Measurements from ENCODE around the gene LHFPL3.

The LHFPL3 gene

GRCh38 chr7:104482362-104483037 lies 154.1 kb downstream of the LHFPL3 start:
- DNase-seq (ENCODE audit: low read depth) = no peak
- Histone ChIP-seq H3K27me3 (replicated peaks; ENCODE audit: control insufficient read depth, insufficient read depth, low read length) (peaks cover 5% of the 10 kb centered on the region), H3K9ac (ENCODE audit: low read length) (no peak overlapping the region), H3K4me3 (ENCODE audit: low read length) (no peak overlapping the region), H3K36me3 (ENCODE audit: control insufficient read depth, insufficient read depth, low read length, severe bottlenecking) (no peaks in the 10 kb centered on the region), H3K4me1 (ENCODE audit: control insufficient read depth, insufficient read depth, low read length) (no peaks in the 10 kb centered on the region), H3K9me3 (ENCODE audit: control insufficient read depth, low read length) (no peaks in the 10 kb centered on the region)

- H3K4me3 ChIP-seq (ENCODE audit: low read length) = no peak overlapping the region
- H3K9ac ChIP-seq (ENCODE audit: low read length) = no peak overlapping the region
- no peaks in the 10 kb centered on the region for H3K9me3 ChIP-seq (ENCODE audit: control insufficient read depth, low read length)
- H3K36me3 ChIP-seq (ENCODE audit: control insufficient read depth, insufficient read depth, low read length, severe bottlenecking) = no peaks in the 10 kb centered on the region
- no peaks in the 10 kb centered on the region for H3K4me1 ChIP-seq (ENCODE audit: control insufficient read depth, insufficient read depth, low read length)
- no peak for DNase-seq (ENCODE audit: low read depth)
- H3K27me3 ChIP-seq (replicated peaks; ENCODE audit: control insufficient read depth, insufficient read depth, low read length) = peaks cover 10% of the 10 kb centered on the region
Measured at GRCh38 chr7:104486931-104487330, 158.5 kb downstream of the LHFPL3 start.

- no peaks in the 10 kb centered on the region for H3K4me1 ChIP-seq (ENCODE audit: control insufficient read depth, insufficient read depth, low read length)
- H3K9ac ChIP-seq (ENCODE audit: low read length) = no peak overlapping the region
- no peak overlapping the region for H3K4me3 ChIP-seq (ENCODE audit: low read length)
Measured at GRCh38 chr7:104487642-104488041, 159.2 kb downstream of the LHFPL3 start.

DNA sequence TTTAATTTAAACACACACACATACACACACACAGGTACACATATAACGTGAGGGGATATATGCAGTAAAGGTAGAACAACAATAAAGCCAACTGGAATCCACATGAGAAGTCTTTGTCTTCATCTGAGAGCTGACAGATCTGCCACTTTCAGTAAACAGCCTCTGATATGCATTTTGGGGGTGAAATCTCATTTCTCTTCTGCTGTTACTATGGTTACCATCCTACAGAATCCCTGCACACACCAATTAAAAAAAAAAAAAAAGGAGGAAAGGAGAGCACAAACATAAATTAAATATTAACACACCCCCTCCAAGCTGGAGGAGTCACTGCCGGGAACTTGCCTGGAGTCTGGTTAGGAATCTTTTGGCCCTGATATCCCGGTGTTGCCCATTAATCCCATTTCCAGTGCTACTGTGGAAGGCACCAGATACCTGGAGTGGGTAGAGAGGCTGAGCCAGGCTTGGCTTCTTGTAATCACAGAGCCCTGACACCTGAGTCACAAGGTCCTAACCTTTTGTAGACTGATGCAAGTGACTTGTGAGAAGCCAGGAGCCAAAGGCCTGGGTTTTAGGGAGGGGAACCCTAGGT lies 169.1 kb downstream of the LHFPL3 start:
- no peaks in the 10 kb centered on the region for H3K36me3 ChIP-seq (ENCODE audit: control insufficient read depth, insufficient read depth, low read length, severe bottlenecking)
- no peak overlapping the region for H3K4me3 ChIP-seq (ENCODE audit: low read length)
- no peak for DNase-seq (ENCODE audit: low read depth)
- H3K9me3 ChIP-seq (ENCODE audit: control insufficient read depth, low read length) = no peaks in the 10 kb centered on the region
- H3K9ac ChIP-seq (ENCODE audit: low read length) = no peak overlapping the region
- no peaks in the 10 kb centered on the region for H3K27me3 ChIP-seq (replicated peaks; ENCODE audit: control insufficient read depth, insufficient read depth, low read length)
- no peaks in the 10 kb centered on the region for H3K4me1 ChIP-seq (ENCODE audit: control insufficient read depth, insufficient read depth, low read length)

More at GRCh38 chr7:104487642-104488041, 159.2 kb downstream of the LHFPL3 start:
- no peaks in the 10 kb centered on the region for H3K36me3 ChIP-seq (ENCODE audit: control insufficient read depth, insufficient read depth, low read length, severe bottlenecking)
- no peak for DNase-seq (ENCODE audit: low read depth)
- peaks cover 7% of the 10 kb centered on the region for H3K27me3 ChIP-seq (replicated peaks; ENCODE audit: control insufficient read depth, insufficient read depth, low read length)
- no peaks in the 10 kb centered on the region for H3K9me3 ChIP-seq (ENCODE audit: control insufficient read depth, low read length)

GRCh38 chr7:104499975-104500374 lies 171.6 kb downstream of the LHFPL3 start:
- Histone ChIP-seq H3K9ac (ENCODE audit: low read length) (no peak overlapping the region), H3K36me3 (ENCODE audit: control insufficient read depth, insufficient read depth, low read length, severe bottlenecking) (no peaks in the 10 kb centered on the region), H3K4me1 (ENCODE audit: control insufficient read depth, insufficient read depth, low read length) (no peaks in the 10 kb centered on the region), H3K9me3 (ENCODE audit: control insufficient read depth, low read length) (no peaks in the 10 kb centered on the region), H3K4me3 (ENCODE audit: low read length) (no peak overlapping the region), H3K27me3 (replicated peaks; ENCODE audit: control insufficient read depth, insufficient read depth, low read length) (no peaks in the 10 kb centered on the region)
- no peak for DNase-seq (ENCODE audit: low read depth)

DNA sequence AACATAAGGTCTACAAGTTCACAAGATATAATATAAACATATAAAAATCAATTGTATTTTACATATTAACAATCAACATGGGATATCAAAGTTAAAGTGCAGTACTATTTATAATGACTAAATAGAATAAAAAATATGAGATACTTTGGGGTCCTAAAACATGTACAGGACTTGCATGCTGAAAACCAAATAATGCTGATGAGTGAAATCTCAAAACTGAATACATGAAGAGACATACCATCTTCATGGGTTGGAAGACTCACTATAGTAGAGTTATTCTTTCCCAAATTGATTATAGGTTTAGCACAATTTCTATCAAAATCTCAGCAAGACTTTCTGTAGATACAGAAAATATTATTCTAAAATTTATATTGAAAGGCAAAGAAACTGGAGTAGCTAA lies 181.5 kb downstream of the LHFPL3 start:
- DNase-seq (ENCODE audit: low read depth) = no peak
- Histone ChIP-seq H3K9ac (ENCODE audit: low read length) (no peak overlapping the region), H3K27me3 (replicated peaks; ENCODE audit: control insufficient read depth, insufficient read depth, low read length) (no peaks in the 10 kb centered on the region), H3K36me3 (ENCODE audit: control insufficient read depth, insufficient read depth, low read length, severe bottlenecking) (no peaks in the 10 kb centered on the region), H3K4me3 (ENCODE audit: low read length) (no peak overlapping the region), H3K9me3 (ENCODE audit: control insufficient read depth, low read length) (no peaks in the 10 kb centered on the region), H3K4me1 (ENCODE audit: control insufficient read depth, insufficient read depth, low read length) (no peaks in the 10 kb centered on the region)

- Histone ChIP-seq H3K4me3 (ENCODE audit: low read length) (no peak overlapping the region), H3K36me3 (ENCODE audit: control insufficient read depth, insufficient read depth, low read length, severe bottlenecking) (no peaks in the 10 kb centered on the region), H3K9ac (ENCODE audit: low read length) (no peak overlapping the region), H3K4me1 (ENCODE audit: control insufficient read depth, insufficient read depth, low read length) (no peaks in the 10 kb centered on the region), H3K27me3 (replicated peaks; ENCODE audit: control insufficient read depth, insufficient read depth, low read length) (no peaks in the 10 kb centered on the region), H3K9me3 (ENCODE audit: control insufficient read depth, low read length) (no peaks in the 10 kb centered on the region)
- no peak for DNase-seq (ENCODE audit: low read depth)
Measured at GRCh38 chr7:104524853-104525252, 196.4 kb downstream of the LHFPL3 start.

GRCh38 chr7:104528142-104528541 lies 199.7 kb downstream of the LHFPL3 start:
- peaks cover 4% of the 10 kb centered on the region for H3K9me3 ChIP-seq (ENCODE audit: control insufficient read depth, low read length)
- H3K4me1 ChIP-seq (ENCODE audit: control insufficient read depth, insufficient read depth, low read length) = no peaks in the 10 kb centered on the region
- no peak for DNase-seq (ENCODE audit: low read depth)
- H3K36me3 ChIP-seq (ENCODE audit: control insufficient read depth, insufficient read depth, low read length, severe bottlenecking) = no peaks in the 10 kb centered on the region
- no peaks in the 10 kb centered on the region for H3K27me3 ChIP-seq (replicated peaks; ENCODE audit: control insufficient read depth, insufficient read depth, low read length)
- no peak overlapping the region for H3K9ac ChIP-seq (ENCODE audit: low read length)
- H3K4me3 ChIP-seq (ENCODE audit: low read length) = no peak overlapping the region

- H3K36me3 ChIP-seq (ENCODE audit: control insufficient read depth, insufficient read depth, low read length, severe bottlenecking) = no peaks in the 10 kb centered on the region
- no peaks in the 10 kb centered on the region for H3K4me1 ChIP-seq (ENCODE audit: control insufficient read depth, insufficient read depth, low read length)
- H3K27me3 ChIP-seq (replicated peaks; ENCODE audit: control insufficient read depth, insufficient read depth, low read length) = no peaks in the 10 kb centered on the region
- no peak overlapping the region for H3K9ac ChIP-seq (ENCODE audit: low read length)
- no peak overlapping the region for H3K4me3 ChIP-seq (ENCODE audit: low read length)
- peaks cover 16% of the 10 kb centered on the region for H3K9me3 ChIP-seq (ENCODE audit: control insufficient read depth, low read length)
- DNase-seq (ENCODE audit: low read depth) = no peak
Measured at GRCh38 chr7:104529567-104529966, 201.2 kb downstream of the LHFPL3 start.

- H3K4me3 ChIP-seq (ENCODE audit: low read length) = no peak overlapping the region
- H3K27me3 ChIP-seq (replicated peaks; ENCODE audit: control insufficient read depth, insufficient read depth, low read length) = no peaks in the 10 kb centered on the region
- no peak for DNase-seq (ENCODE audit: low read depth)
- H3K9ac ChIP-seq (ENCODE audit: low read length) = no peak overlapping the region
- peaks cover 17% of the 10 kb centered on the region for H3K9me3 ChIP-seq (ENCODE audit: control insufficient read depth, low read length)
- H3K36me3 ChIP-seq (ENCODE audit: control insufficient read depth, insufficient read depth, low read length, severe bottlenecking) = no peaks in the 10 kb centered on the region
- no peaks in the 10 kb centered on the region for H3K4me1 ChIP-seq (ENCODE audit: control insufficient read depth, insufficient read depth, low read length)
Measured at GRCh38 chr7:104530251-104530650, 201.8 kb downstream of the LHFPL3 start.

GRCh38 chr7:104534149-104534548 lies 205.7 kb downstream of the LHFPL3 start:
- H3K36me3 ChIP-seq (ENCODE audit: control insufficient read depth, insufficient read depth, low read length, severe bottlenecking) = no peaks in the 10 kb centered on the region
- no peaks in the 10 kb centered on the region for H3K27me3 ChIP-seq (replicated peaks; ENCODE audit: control insufficient read depth, insufficient read depth, low read length)
- H3K9ac ChIP-seq (ENCODE audit: low read length) = no peak overlapping the region
- no peaks in the 10 kb centered on the region for H3K4me1 ChIP-seq (ENCODE audit: control insufficient read depth, insufficient read depth, low read length)
- peaks cover 17% of the 10 kb centered on the region for H3K9me3 ChIP-seq (ENCODE audit: control insufficient read depth, low read length)
- no peak overlapping the region for H3K4me3 ChIP-seq (ENCODE audit: low read length)
- DNase-seq (ENCODE audit: low read depth) = no peak

DNA sequence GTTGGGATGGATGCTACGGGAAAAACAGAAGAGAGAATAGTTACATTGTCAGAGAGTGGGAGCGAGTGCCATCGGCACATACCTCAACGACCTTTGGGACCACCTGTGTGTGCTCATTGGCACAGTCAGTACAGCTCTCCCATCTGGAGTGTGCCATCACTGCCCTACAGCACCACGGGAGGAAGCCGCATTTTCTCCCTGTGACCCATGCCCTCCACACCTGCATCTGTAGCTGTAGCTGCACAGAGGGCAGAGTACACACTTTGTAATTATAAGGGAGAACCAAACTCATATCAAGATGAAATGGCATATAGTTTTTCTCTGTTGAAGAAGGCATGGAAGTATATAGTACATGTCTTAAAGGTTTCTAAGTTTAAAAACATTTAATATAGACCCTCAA lies 207.4 kb downstream of the LHFPL3 start:
- Histone ChIP-seq H3K36me3 (ENCODE audit: control insufficient read depth, insufficient read depth, low read length, severe bottlenecking) (no peaks in the 10 kb centered on the region), H3K9me3 (ENCODE audit: control insufficient read depth, low read length) (peaks cover 17% of the 10 kb centered on the region), H3K4me1 (ENCODE audit: control insufficient read depth, insufficient read depth, low read length) (no peaks in the 10 kb centered on the region), H3K9ac (ENCODE audit: low read length) (no peak overlapping the region), H3K27me3 (replicated peaks; ENCODE audit: control insufficient read depth, insufficient read depth, low read length) (no peaks in the 10 kb centered on the region), H3K4me3 (ENCODE audit: low read length) (no peak overlapping the region)
- DNase-seq (ENCODE audit: low read depth) = no peak
